MM.1S (cell line): Measurements from ENCODE around the gene UBE2F.

Experiments
- DNase-seq: peaks from one replicate; pipeline ENCODE4 v3.0.0-alpha.2; 2015
- H2AFZ ChIP-seq: fragments of 300-600 bp; sonication (generic); 2 replicates; pipeline ENCODE4 v1.6.0; 2016; ENCODE audit warnings: antibody characterized with exemption, low read length
- H3F3A ChIP-seq: fragments of 300-600 bp; sonication (generic); 2 replicates; pipeline ENCODE4 v1.6.1; 2016; ENCODE audit warnings: mild to moderate bottlenecking, antibody characterized with exemption, low read length, moderate library complexity, mixed read lengths; ENCODE audit not compliant: insufficient read depth
- H3K27ac ChIP-seq: fragments of 300-600 bp; sonication (generic); 2 replicates; pipeline ENCODE4 v1.5.1; 2016; ENCODE audit warnings: mild to moderate bottlenecking, low read length
- H3K27me3 ChIP-seq: fragments of 300-600 bp; sonication (generic); replicated peaks from 2 replicates; pipeline ENCODE4 v1.6.0; 2016; ENCODE audit warnings: low read length; ENCODE audit not compliant: insufficient read depth
- H3K36me3 ChIP-seq: fragments of 300-600 bp; sonication (generic); replicated peaks from 2 replicates; pipeline ENCODE4 v1.6.1; 2016; ENCODE audit warnings: mild to moderate bottlenecking, low read length, mixed read lengths; ENCODE audit not compliant: insufficient read depth
- H3K4me1 ChIP-seq: fragments of 300-600 bp; sonication (generic); 2 replicates; pipeline ENCODE4 v1.6.1; 2016; ENCODE audit warnings: low read length, mixed read lengths
- H3K4me2 ChIP-seq: fragments of 300-600 bp; sonication (generic); 2 replicates; pipeline ENCODE4 v1.6.0; 2016; ENCODE audit warnings: low read depth, low read length
- H3K4me3 ChIP-seq: fragments of 300-600 bp; sonication (generic); 2 replicates; pipeline ENCODE4 v1.5.1; 2016; ENCODE audit warnings: low read length, mixed read lengths
- H3K79me2 ChIP-seq: fragments of 300-600 bp; sonication (generic); 2 replicates; pipeline ENCODE4 v1.6.1; 2016; ENCODE audit warnings: mixed run types, low read length, mixed read lengths
- H3K9ac ChIP-seq: fragments of 300-600 bp; sonication (generic); 2 replicates; pipeline ENCODE4 v1.6.1; 2016; ENCODE audit warnings: low read length, mixed read lengths
- H3K9me2 ChIP-seq: fragments of 300-600 bp; sonication (generic); replicated peaks from 2 replicates; pipeline ENCODE4 v1.6.1; 2016; ENCODE audit warnings: mild to moderate bottlenecking, low read length, mixed read lengths; ENCODE audit not compliant: insufficient read depth
- H3K9me3 ChIP-seq: fragments of 300-600 bp; sonication (generic); replicated peaks from 2 replicates; pipeline ENCODE4 v1.6.1; 2016; ENCODE audit warnings: mild to moderate bottlenecking, low read length, mixed read lengths; ENCODE audit not compliant: insufficient read depth
- H4K20me1 ChIP-seq: fragments of 300-600 bp; sonication (generic); 2 replicates; pipeline ENCODE4 v1.6.1; 2016; ENCODE audit warnings: mild to moderate bottlenecking, low read length, moderate library complexity, mixed read lengths; ENCODE audit not compliant: insufficient read depth
- EZH2 ChIP-seq: fragments of 300-600 bp; sonication (generic); optimal IDR thresholded peaks from 2 replicates; pipeline ENCODE3; 2017; ENCODE audit warnings: low read depth, mild to moderate bottlenecking, antibody characterized with exemption, low read length, mixed read lengths
- EZH2phosphoT487 ChIP-seq: fragments of 300-600 bp; sonication (generic); IDR thresholded peaks from 2 replicates; pipeline ENCODE4 v1.6.1; 2018; ENCODE audit warnings: antibody characterized with exemption, low read length
- TF ChIP-seq, protein P1 (sequence below): fragments of 300-600 bp; sonication (generic); IDR thresholded peaks from 2 replicates; pipeline ENCODE4 v1.5.1; 2016; ENCODE audit warnings: antibody characterized with exemption, low read length, mixed read lengths

Gene UBE2F

DNA sequence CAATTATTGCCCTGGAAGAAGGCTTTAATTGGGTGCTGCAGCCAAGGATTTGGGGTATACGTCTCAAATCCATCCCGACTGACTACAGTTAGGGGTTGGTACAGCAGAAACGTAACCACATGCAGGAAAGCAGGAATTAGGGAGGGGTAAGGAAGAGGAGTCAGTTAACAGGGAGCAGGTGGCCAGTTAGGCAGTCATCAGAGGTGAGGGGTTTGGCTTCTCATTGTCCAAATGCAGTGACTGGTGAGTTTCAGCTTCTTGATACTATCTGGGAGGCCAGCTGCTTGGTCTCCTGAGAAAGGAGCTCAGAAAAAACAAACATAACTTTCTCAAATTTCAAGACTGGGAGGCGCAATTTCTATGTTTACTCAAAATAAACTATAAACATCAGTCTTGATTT, 38.8 kb upstream of the UBE2F start:
- Histone ChIP-seq H3K79me2 (no peaks in the 10 kb centered on the region), H3K9ac (no peak overlapping the region), H4K20me1 (no peaks in the 10 kb centered on the region), H3K9me3 (no peaks in the 10 kb centered on the region), H3K27ac (no peak overlapping the region), H3K36me3 (no peaks in the 10 kb centered on the region), H3K4me1 (peaks cover 21% of the 10 kb centered on the region), H3K4me3 (no peak overlapping the region), H3K4me2 (no peak overlapping the region), H3F3A (peaks cover 18% of the 10 kb centered on the region), H3K27me3 (no peaks in the 10 kb centered on the region), H2AFZ (no peak overlapping the region), H3K9me2 (no peaks in the 10 kb centered on the region)
- DNase-seq = no peak
- TF ChIP-seq, protein P1, sequence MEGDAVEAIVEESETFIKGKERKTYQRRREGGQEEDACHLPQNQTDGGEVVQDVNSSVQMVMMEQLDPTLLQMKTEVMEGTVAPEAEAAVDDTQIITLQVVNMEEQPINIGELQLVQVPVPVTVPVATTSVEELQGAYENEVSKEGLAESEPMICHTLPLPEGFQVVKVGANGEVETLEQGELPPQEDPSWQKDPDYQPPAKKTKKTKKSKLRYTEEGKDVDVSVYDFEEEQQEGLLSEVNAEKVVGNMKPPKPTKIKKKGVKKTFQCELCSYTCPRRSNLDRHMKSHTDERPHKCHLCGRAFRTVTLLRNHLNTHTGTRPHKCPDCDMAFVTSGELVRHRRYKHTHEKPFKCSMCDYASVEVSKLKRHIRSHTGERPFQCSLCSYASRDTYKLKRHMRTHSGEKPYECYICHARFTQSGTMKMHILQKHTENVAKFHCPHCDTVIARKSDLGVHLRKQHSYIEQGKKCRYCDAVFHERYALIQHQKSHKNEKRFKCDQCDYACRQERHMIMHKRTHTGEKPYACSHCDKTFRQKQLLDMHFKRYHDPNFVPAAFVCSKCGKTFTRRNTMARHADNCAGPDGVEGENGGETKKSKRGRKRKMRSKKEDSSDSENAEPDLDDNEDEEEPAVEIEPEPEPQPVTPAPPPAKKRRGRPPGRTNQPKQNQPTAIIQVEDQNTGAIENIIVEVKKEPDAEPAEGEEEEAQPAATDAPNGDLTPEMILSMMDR = no peak
- TF ChIP-seq EZH2 (no peak), EZH2phosphoT487 (no peak)

DNA sequence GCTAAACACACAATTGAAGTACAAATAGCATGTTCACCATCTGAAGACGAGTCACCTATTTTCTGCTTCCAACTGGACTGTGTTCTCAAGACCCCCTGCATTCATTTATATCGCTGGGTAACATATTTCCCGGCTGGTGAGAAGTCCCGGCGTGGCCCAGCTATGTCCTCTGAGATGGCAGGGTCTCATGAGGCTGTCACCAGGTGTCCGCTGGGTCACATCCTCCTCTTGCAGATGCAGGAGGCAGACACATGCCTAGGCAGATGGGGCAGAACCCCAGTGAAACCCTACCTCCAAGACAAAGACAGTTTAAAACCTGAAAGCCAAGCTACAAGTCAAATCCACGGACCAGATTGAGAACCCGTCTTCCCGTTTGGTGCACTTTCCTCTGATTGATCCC, 36.8 kb upstream of the UBE2F start:
- Histone ChIP-seq H3K27me3 (no peaks in the 10 kb centered on the region), H3K36me3 (no peaks in the 10 kb centered on the region), H3K4me3 (no peak overlapping the region), H3K4me1 (peaks cover 11% of the 10 kb centered on the region), H3K9me2 (no peaks in the 10 kb centered on the region), H3K79me2 (no peaks in the 10 kb centered on the region), H3F3A (peaks cover 14% of the 10 kb centered on the region), H3K9ac (no peak overlapping the region), H3K9me3 (no peaks in the 10 kb centered on the region), H3K27ac (no peak overlapping the region), H4K20me1 (no peaks in the 10 kb centered on the region), H2AFZ (no peak overlapping the region), H3K4me2 (no peak overlapping the region)
- DNase-seq = no peak
- no peak for TF ChIP-seq EZH2phosphoT487
- TF ChIP-seq, protein P1 = no peak
- no peak for TF ChIP-seq EZH2

DNA sequence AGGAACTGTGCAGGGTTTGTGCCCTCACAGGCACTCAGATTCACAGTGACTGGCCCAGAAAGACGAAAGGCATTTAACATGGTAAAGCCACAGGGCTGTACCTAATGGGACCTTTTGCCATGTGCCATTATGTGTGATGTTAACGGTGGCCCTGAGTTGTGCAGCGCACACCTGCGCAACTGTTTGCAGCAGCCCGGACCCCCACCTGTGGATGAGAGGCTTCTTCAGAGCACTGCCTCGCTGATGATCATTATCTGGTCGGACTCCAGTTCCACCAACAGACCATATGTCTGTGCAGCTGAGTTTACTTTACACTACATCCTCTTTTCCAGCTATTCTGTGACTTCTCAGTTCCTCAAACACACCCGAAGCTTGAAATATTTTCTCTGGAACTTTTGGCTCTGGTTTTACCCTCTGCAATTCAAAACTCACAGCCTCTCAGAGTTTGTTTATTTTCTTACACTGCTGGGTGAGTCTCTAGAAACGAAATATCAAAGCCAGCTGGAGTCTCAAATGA, 35.6 kb upstream of the UBE2F start:
- no peak overlapping the region for H3K9ac ChIP-seq
- peaks cover 5% of the 10 kb centered on the region for H3F3A ChIP-seq
- no peak for DNase-seq
- H3K4me3 ChIP-seq = no peak overlapping the region
- H3K4me2 ChIP-seq = no peak overlapping the region
- no peaks in the 10 kb centered on the region for H3K9me3 ChIP-seq
- H3K27ac ChIP-seq = no peak overlapping the region; the same call in 1 of the 2 replicates
- no peaks in the 10 kb centered on the region for H4K20me1 ChIP-seq
- H3K79me2 ChIP-seq = no peaks in the 10 kb centered on the region
- H3K9me2 ChIP-seq = no peaks in the 10 kb centered on the region
- no peaks in the 10 kb centered on the region for H3K27me3 ChIP-seq
- TF ChIP-seq, protein P1 = no peak
- no peak for TF ChIP-seq EZH2
- no peak for TF ChIP-seq EZH2phosphoT487
- no peak overlapping the region for H2AFZ ChIP-seq
- H3K4me1 ChIP-seq = peaks cover 3% of the 10 kb centered on the region; the same call in 1 of the 2 replicates
- H3K36me3 ChIP-seq = no peaks in the 10 kb centered on the region
